PFSK-1 (cell line): Measurements from ENCODE around the gene GNAT2.

Source experiments
- FOXP2 ChIP-seq: optimal IDR thresholded peaks from 2 replicates; pipeline ENCODE3; 2011; ENCODE audit warnings: borderline replicate concordance, control low read depth, inconsistent platforms; ENCODE audit not compliant: insufficient read depth; ENCODE audit errors: extremely low read length, extremely low read depth
- POLR2AphosphoS5 ChIP-seq: IDR thresholded peaks from 2 replicates; pipeline ENCODE4 v1.6.1; 2012; ENCODE audit warnings: low read depth, mild to moderate bottlenecking, control low read depth, low read length, moderate library complexity
- SIN3A ChIP-seq: IDR thresholded peaks from 2 replicates; pipeline ENCODE4 v1.6.1; 2012; ENCODE audit warnings: mild to moderate bottlenecking, low read length, moderate library complexity, borderline replicate concordance; ENCODE audit not compliant: insufficient read depth
- TAF1 ChIP-seq: IDR thresholded peaks from 2 replicates; pipeline ENCODE4 v1.6.1; 2012; ENCODE audit warnings: low read length, control low read depth, borderline replicate concordance; ENCODE audit not compliant: insufficient read depth
- TF ChIP-seq, protein P1 (sequence below), 2 experiments: IDR thresholded peaks; 2 replicates each; pipeline versions ENCODE4 v1.6.1 to v1.8.0; 2011 to 2012; ENCODE audit warnings: low read depth in 2 of 2, low read length in 2 of 2, control low read depth in 1 of 2, inconsistent platforms in 1 of 2, mild to moderate bottlenecking in 1 of 2, moderate library complexity in 1 of 2; ENCODE audit not compliant: insufficient read depth in 1 of 2

GNAT2 gene

DNA sequence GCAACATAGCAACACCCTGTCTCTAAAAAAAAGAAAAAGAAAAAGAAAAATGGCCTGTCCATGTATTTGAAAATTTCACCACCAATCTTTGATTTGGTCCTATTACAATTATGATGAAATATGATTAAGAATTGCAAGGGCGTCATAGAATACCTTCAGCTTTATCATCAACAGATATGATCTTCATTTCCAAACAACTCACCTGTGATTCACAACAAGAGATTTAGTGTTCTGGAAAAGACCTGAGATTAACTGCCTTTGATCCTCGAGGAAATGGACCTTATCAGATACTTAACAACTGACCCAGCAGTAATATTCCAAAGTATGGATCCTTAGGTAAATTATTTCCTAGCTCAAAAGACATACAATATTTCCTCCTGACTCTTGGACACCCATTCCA, 33.0 kb upstream of the GNAT2 start:
- no peak for TF ChIP-seq SIN3A
- no peak for TF ChIP-seq POLR2AphosphoS5
- TF ChIP-seq FOXP2 = no peak
- TF ChIP-seq, protein P1, sequence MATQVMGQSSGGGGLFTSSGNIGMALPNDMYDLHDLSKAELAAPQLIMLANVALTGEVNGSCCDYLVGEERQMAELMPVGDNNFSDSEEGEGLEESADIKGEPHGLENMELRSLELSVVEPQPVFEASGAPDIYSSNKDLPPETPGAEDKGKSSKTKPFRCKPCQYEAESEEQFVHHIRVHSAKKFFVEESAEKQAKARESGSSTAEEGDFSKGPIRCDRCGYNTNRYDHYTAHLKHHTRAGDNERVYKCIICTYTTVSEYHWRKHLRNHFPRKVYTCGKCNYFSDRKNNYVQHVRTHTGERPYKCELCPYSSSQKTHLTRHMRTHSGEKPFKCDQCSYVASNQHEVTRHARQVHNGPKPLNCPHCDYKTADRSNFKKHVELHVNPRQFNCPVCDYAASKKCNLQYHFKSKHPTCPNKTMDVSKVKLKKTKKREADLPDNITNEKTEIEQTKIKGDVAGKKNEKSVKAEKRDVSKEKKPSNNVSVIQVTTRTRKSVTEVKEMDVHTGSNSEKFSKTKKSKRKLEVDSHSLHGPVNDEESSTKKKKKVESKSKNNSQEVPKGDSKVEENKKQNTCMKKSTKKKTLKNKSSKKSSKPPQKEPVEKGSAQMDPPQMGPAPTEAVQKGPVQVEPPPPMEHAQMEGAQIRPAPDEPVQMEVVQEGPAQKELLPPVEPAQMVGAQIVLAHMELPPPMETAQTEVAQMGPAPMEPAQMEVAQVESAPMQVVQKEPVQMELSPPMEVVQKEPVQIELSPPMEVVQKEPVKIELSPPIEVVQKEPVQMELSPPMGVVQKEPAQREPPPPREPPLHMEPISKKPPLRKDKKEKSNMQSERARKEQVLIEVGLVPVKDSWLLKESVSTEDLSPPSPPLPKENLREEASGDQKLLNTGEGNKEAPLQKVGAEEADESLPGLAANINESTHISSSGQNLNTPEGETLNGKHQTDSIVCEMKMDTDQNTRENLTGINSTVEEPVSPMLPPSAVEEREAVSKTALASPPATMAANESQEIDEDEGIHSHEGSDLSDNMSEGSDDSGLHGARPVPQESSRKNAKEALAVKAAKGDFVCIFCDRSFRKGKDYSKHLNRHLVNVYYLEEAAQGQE (IDR thresholded peaks at IDR 0.05; ENCODE audit: insufficient read depth in 1 of 2, low read depth in 2 of 2, low read length in 2 of 2) = no peak
- no peak for TF ChIP-seq TAF1

DNA sequence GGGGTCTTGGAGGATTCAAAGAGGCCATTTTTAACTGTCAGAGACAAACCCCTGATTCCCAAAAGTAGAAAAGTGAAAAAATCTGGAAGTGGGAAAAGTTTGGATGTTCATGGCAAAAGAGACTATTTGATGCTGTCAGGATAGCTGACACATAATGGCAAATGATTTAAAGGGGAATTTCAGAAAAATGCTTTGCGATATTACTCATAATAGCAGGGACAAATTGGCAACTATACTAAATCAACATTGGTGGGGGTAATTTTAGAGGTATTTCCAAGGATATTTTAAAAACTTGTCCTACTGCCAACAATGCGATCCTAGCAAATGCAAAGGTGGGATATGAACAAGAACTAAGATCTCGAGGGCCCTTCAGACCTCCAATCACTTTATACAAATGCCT, 31.2 kb upstream of the GNAT2 start:
- TF ChIP-seq FOXP2 = no peak
- no peak for TF ChIP-seq TAF1
- no peak for TF ChIP-seq POLR2AphosphoS5
- TF ChIP-seq, protein P1 (IDR thresholded peaks at IDR 0.05; ENCODE audit: insufficient read depth in 1 of 2, low read depth in 2 of 2, low read length in 2 of 2) = no peak
- TF ChIP-seq SIN3A = no peak

DNA sequence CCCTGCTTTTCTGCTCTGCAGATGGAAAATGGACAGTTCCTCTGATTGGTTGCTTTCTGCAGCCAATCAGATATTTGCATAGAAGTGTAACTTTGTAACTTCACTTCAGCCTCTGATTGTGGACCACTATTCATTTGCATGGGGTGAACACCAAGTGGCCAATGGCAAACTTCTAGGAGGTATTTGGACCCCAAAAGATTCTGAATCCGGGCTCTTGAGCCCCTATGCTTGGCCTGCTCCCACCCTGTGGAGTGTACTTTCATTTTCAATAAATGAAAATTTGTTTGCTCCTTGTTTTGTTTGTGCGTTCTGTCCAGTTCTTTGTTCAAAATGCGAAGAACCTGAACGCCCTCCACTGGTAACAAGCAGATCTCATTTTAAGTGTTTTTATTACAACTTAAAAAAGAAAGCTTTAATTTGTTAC, 30.1 kb upstream of the GNAT2 start:
- no peak for TF ChIP-seq SIN3A

DNA sequence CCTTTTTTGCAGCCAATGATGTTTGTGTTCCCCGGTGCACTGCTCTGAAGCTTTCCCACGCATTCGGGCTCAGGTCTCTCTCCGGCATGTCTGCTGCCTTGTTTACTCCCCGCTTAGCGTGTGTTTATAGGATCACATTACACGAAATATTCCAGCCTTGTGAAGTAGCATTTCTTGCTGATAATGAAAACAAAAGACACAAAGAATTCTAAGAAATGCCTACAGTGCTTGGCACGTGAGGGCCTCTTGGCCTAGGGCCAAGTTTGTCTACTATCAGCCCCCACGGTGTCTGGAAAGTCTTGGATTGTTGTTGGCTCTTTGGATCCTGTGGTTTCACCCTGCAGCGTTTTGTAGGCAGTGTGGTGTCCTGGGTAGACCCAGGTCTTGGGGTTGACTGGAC, 25.3 kb upstream of the GNAT2 start:
- TF ChIP-seq POLR2AphosphoS5 = no peak
- TF ChIP-seq, protein P1 (IDR thresholded peaks at IDR 0.05; ENCODE audit: insufficient read depth in 1 of 2, low read depth in 2 of 2, low read length in 2 of 2) = no peak
- no peak for TF ChIP-seq SIN3A
- TF ChIP-seq TAF1 = no peak
- no peak for TF ChIP-seq FOXP2

DNA sequence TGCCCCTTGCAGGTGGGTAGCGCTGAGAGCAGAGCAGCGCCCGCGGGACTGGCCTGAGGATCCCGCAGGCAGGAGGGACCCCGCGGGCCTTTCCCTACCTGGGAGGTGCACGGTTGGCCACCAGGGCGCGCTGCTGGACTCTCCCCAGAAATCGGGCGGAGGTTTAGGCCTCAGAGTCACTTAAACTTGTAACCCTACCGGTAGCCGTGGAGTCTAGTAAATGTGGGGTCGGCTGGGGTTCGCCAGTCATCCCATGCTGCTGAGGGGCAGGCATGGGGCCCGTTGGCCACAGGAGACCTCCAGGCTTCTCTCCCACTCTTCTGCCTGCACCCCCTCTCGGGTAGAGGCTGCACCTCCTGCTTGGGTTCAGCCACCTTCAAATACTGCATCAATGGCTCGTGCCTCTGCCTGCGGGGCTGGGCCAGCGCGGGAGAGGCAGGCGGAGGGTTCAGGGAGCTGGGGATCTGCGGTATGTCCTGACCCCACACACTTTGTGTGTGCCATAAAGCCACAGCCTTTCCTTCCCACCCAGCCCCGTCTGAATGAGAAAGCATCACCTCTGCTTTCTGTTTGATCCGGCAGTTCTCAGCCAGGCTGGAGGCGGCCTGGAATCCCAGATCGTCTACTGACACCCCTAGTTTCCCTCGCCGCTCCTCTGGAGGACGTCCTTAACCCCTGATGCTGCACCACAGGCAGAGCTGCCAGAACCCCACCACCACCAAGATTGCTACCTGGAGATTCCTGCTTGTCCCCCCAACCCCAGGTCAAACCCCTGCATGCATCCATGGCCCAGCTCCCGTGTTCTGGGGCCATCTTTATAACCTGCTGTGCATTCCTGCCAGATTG, 24.2 kb upstream of the GNAT2 start:
- TF ChIP-seq, protein P1 (IDR thresholded peaks at IDR 0.05; ENCODE audit: insufficient read depth in 1 of 2, low read depth in 2 of 2, low read length in 2 of 2) = no peak
- TF ChIP-seq SIN3A = no peak
- no peak for TF ChIP-seq POLR2AphosphoS5
- no peak for TF ChIP-seq FOXP2
- TF ChIP-seq TAF1 = no peak
